ENCODE measurements around the gene BRD7. TPM values are rescaled to one million over a fixed set of nuclear protein-coding genes. Genes with fewer than 3 reads are reported as not detected.

BRD7 gene
- total and polyA plus RNA-seq, 2 donors (not counting 3 experiments of a cell fraction or from before 2014, with no cell fraction given) = 17.1 to 69.1 TPM

DNA sequence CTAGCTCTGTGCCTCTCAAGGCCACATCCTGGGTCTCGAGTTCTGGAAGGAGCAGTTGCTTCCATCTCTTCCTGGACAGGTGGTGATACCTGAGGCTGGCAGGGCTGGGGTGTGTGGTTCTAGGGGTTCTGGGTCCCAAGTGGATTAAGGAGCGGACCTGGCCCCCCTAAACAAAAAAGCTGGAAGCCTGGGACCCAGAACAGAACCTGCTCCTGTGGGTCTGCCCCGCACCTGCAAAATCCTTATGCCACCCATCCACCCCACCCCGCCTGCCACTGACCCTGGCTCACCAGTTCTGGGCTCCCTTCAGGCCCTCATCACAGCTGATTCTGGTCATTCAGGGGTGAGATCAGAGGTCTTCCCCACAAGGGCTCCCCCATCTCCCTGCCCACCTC is 57.7 kb downstream of the BRD7 start:
- no peak for FAIRE-seq
- Histone ChIP-seq H3K4me1 (ENCODE audit: control insufficient read depth, extremely low read depth, insufficient read depth, low read length) (peaks cover 12% of the 10 kb centered on the region), H3K4me3 (replicated peaks in 1 of 3; ENCODE audit: insufficient read depth in 1 of 3, low read depth in 1 of 3, low read length in 3 of 3) (no peak overlapping the region), H3K4me2 (ENCODE audit: insufficient read depth, low read length) (no peak overlapping the region), H3K27me3 (ENCODE audit: control insufficient read depth in 2 of 2, insufficient read depth in 2 of 2, low read length in 2 of 2) (no peaks in the 10 kb centered on the region), H3K9me3 (replicated peaks; ENCODE audit: control insufficient read depth, insufficient read depth, low read length) (no peaks in the 10 kb centered on the region), H3K9ac (replicated peaks; ENCODE audit: extremely low read depth, insufficient read depth, low read length) (no peak overlapping the region), H3K27ac (ENCODE audit: insufficient read depth, low read depth, low read length) (no peak overlapping the region), H3K79me2 (ENCODE audit: control insufficient read depth, insufficient read depth, low read length) (no peaks in the 10 kb centered on the region), H3K9me1 (replicated peaks; ENCODE audit: control insufficient read depth, extremely low read depth, insufficient read depth, low read length) (no peaks in the 10 kb centered on the region), H3K36me3 (ENCODE audit: control insufficient read depth in 2 of 2, extremely low read depth in 1 of 2, insufficient read depth in 2 of 2, low read length in 2 of 2) (peaks cover 4 to 6% of the 10 kb centered on the region in 2 experiments), H4K20me1 (replicated peaks; ENCODE audit: control insufficient read depth, extremely low read depth, insufficient read depth, low read length) (no peaks in the 10 kb centered on the region), H2AFZ (ENCODE audit: low read depth, low read length) (no peak overlapping the region)
- POLR2A ChIA-PET = no interaction called here
- dilution Hi-C loops (cut with MboI; ENCODE audit: extremely low pct_ligation_motif_present, low sequenced_read_pairs) = no loop called here
- no TSS peak for BruUV-seq (replicated peaks)
- CTCF ChIA-PET = interaction anchor here (1.1 kb wide), 1 partner anchor 44 kb away, joined by 4 read pairs; no protein-coding TSS in a partner anchor
- TF ChIP-seq, protein P1, sequence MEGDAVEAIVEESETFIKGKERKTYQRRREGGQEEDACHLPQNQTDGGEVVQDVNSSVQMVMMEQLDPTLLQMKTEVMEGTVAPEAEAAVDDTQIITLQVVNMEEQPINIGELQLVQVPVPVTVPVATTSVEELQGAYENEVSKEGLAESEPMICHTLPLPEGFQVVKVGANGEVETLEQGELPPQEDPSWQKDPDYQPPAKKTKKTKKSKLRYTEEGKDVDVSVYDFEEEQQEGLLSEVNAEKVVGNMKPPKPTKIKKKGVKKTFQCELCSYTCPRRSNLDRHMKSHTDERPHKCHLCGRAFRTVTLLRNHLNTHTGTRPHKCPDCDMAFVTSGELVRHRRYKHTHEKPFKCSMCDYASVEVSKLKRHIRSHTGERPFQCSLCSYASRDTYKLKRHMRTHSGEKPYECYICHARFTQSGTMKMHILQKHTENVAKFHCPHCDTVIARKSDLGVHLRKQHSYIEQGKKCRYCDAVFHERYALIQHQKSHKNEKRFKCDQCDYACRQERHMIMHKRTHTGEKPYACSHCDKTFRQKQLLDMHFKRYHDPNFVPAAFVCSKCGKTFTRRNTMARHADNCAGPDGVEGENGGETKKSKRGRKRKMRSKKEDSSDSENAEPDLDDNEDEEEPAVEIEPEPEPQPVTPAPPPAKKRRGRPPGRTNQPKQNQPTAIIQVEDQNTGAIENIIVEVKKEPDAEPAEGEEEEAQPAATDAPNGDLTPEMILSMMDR (IDR thresholded peaks at IDR 0.05; ENCODE audit: extremely low read depth in 1 of 2, insufficient read depth in 1 of 2, low read depth in 1 of 2, low read length in 2 of 2) = no peak
- no peak for TF ChIP-seq GATA2 (IDR thresholded peaks at IDR 0.05; ENCODE audit: insufficient read depth, insufficient read length, low read depth, low read length)
- TF ChIP-seq JUN (IDR thresholded peaks at IDR 0.05; ENCODE audit: borderline replicate concordance, insufficient read depth, insufficient read length, low read depth) = no peak
- no peak for DNase-seq (ENCODE audit: low read depth, low spot score)
- intact Hi-C loops (cut with micrococcal nuclease) = no loop called here

GRCh38 chr16:50310308-50311133 is 58.3 kb downstream of the BRD7 start:
- dilution Hi-C loops (cut with MboI; ENCODE audit: extremely low pct_ligation_motif_present, low sequenced_read_pairs) (no loop called here), intact Hi-C loops (cut with micrococcal nuclease) (no loop called here)
- peaks cover 12% of the 10 kb centered on the region for H3K4me1 ChIP-seq (ENCODE audit: control insufficient read depth, extremely low read depth, insufficient read depth, low read length)
- no peak overlapping the region for H2AFZ ChIP-seq (ENCODE audit: low read depth, low read length)
- H4K20me1 ChIP-seq (replicated peaks; ENCODE audit: control insufficient read depth, extremely low read depth, insufficient read depth, low read length) = no peaks in the 10 kb centered on the region
- FAIRE-seq (no peak), DNase-seq (ENCODE audit: low read depth, low spot score) (no peak)
- no peaks in the 10 kb centered on the region for H3K27me3 ChIP-seq (ENCODE audit: control insufficient read depth in 2 of 2, insufficient read depth in 2 of 2, low read length in 2 of 2)
- POLR2A ChIA-PET = no interaction called here
- H3K79me2 ChIP-seq (ENCODE audit: control insufficient read depth, insufficient read depth, low read length) = no peaks in the 10 kb centered on the region
- no peak overlapping the region for H3K9ac ChIP-seq (replicated peaks; ENCODE audit: extremely low read depth, insufficient read depth, low read length)
- no peak overlapping the region for H3K4me2 ChIP-seq (ENCODE audit: insufficient read depth, low read length)
- no peaks in the 10 kb centered on the region for H3K9me1 ChIP-seq (replicated peaks; ENCODE audit: control insufficient read depth, extremely low read depth, insufficient read depth, low read length)
- H3K36me3 ChIP-seq (ENCODE audit: control insufficient read depth in 2 of 2, extremely low read depth in 1 of 2, insufficient read depth in 2 of 2, low read length in 2 of 2) = peaks cover 3 to 4% of the 10 kb centered on the region in 2 experiments
- no peaks in the 10 kb centered on the region for H3K9me3 ChIP-seq (replicated peaks; ENCODE audit: control insufficient read depth, insufficient read depth, low read length)
- H3K4me3 ChIP-seq (replicated peaks in 1 of 3; ENCODE audit: insufficient read depth in 1 of 3, low read depth in 1 of 3, low read length in 3 of 3) = no peak overlapping the region
- BruUV-seq (replicated peaks) = no TSS peak
- no peak overlapping the region for H3K27ac ChIP-seq (ENCODE audit: insufficient read depth, low read depth, low read length)
- CTCF ChIA-PET = interaction anchor here (1.1 kb wide), 1 partner anchor 44 kb away, joined by 4 read pairs; no protein-coding TSS in a partner anchor
- no peak for TF ChIP-seq POLR2AphosphoS5 (IDR thresholded peaks at IDR 0.05; ENCODE audit: insufficient read depth, low read depth, low read length)
- TF ChIP-seq GATA2 (IDR thresholded peaks at IDR 0.05; ENCODE audit: insufficient read depth, insufficient read length, low read depth, low read length) = no peak
- TF ChIP-seq JUN (IDR thresholded peaks at IDR 0.05; ENCODE audit: borderline replicate concordance, insufficient read depth, insufficient read length, low read depth) = no peak
- no peak for TF ChIP-seq MYC (IDR thresholded peaks at IDR 0.05; ENCODE audit: low read depth, low read length)
- no peak for TF ChIP-seq EZH2 (IDR thresholded peaks at IDR 0.05; ENCODE audit: borderline replicate concordance, low read depth, low read length, severe bottlenecking)
- no peak for TF ChIP-seq MAX (IDR thresholded peaks at IDR 0.05; ENCODE audit: insufficient read depth, insufficient read length)
- no peak for TF ChIP-seq POLR2A (IDR thresholded peaks at IDR 0.05; ENCODE audit: low read depth, low read length)
- no peak for TF ChIP-seq FOS (IDR thresholded peaks at IDR 0.05; ENCODE audit: borderline replicate concordance, insufficient read depth, low read length)
- TF ChIP-seq, protein P1 (IDR thresholded peaks at IDR 0.05; ENCODE audit: extremely low read depth in 1 of 2, insufficient read depth in 1 of 2, low read depth in 1 of 2, low read length in 2 of 2) = no peak
